OCI-LY7 (cell line): ENCODE measurements around the gene DLX2.

ENCODE experiments used
- CTCF ChIP-seq: fragments of 200-600 bp; sonication (generic); conservative IDR thresholded peaks from 2 replicates; pipeline ENCODE4 v1.5.1; 2014; ENCODE audit warnings: mild to moderate bottlenecking, antibody characterized with exemption, low read length, moderate library complexity, mixed read lengths
- EZH2phosphoT487 ChIP-seq: fragments of 200-600 bp; sonication (generic); IDR thresholded peaks from 2 replicates; pipeline ENCODE4 v1.6.1; 2018; ENCODE audit warnings: low read depth, borderline replicate concordance, mild to moderate bottlenecking, mixed run types, antibody characterized with exemption, low read length, moderate library complexity, mixed read lengths

GRCh38 chr2:172129404-172129803, 26.7 kb upstream of the DLX2 start:
- TF ChIP-seq CTCF: no peak
- TF ChIP-seq EZH2phosphoT487: no peak
